Activated T-helper 2 cell treated with anti-CD3 and anti-CD28 coated beads, Interferon-gamma antibody, Interleukin-2, Interleukin-4, amounts not matched to agents 10 μg/mL and 5 μg/mL and 100 μg/mL, durations not matched to agents 14 hours and 24 hours and 36 hours (primary cell): Measurements from ENCODE around the gene SUFU. TPM values are rescaled to one million over a fixed set of nuclear protein-coding genes. Genes with fewer than 3 reads are reported as not detected.
"Not testable (repeated sequence)": the region's sequence is repeated elsewhere in the genome, so short reads cannot be mapped to it uniquely, and the experiment has no call there.

Source experiments
- DNase-seq: peaks from one replicate; pipeline ENCODE4 v3.0.0; 2021; ENCODE audit warnings: low spot score
- H3K27ac Mint-ChIP-seq: one replicate; pipeline ENCODE4 v1.8.0; 2021; ENCODE audit warnings: mixed read lengths
- H3K27me3 Mint-ChIP-seq: one replicate; pipeline ENCODE4 v1.8.0; 2021; ENCODE audit warnings: low read depth, mixed read lengths
- H3K36me3 Mint-ChIP-seq: one replicate; pipeline ENCODE4 v1.8.0; 2021; ENCODE audit warnings: low read depth, mixed read lengths
- H3K4me1 Mint-ChIP-seq: one replicate; pipeline ENCODE4 v1.8.0; 2021; ENCODE audit warnings: low read depth, mixed read lengths
- H3K4me3 Mint-ChIP-seq: one replicate; pipeline ENCODE4 v1.8.0; 2021; ENCODE audit warnings: low read depth, mild to moderate bottlenecking, moderate library complexity, mixed read lengths
- H3K9me3 Mint-ChIP-seq: one replicate; pipeline ENCODE4 v1.8.0; 2021; ENCODE audit warnings: mixed read lengths
- intact Hi-C: fragments of 100-400 bp; cut with micrococcal nuclease; formaldehyde crosslinking; loops from one replicate; pipeline ENCODE4 v1.15.1; 2023
- total RNA-seq: library from RNA; stranded (reverse); gene quantifications from 2 replicates; pipeline ENCODE4 v1.2.3, GENCODE V29; 2022

The SUFU gene
- total RNA-seq, 1 donor from 2014 or later, result 12.4 TPM

GRCh38 chr10:102492344-102492939 lies 11.3 kb upstream of the SUFU start:
- Mint-ChIP-seq H3K27me3 (no peaks in the 10 kb centered on the region), H3K36me3 (peaks cover 18% of the 10 kb centered on the region), H3K9me3 (no peaks in the 10 kb centered on the region), H3K27ac (no peak overlapping the region), H3K4me1 (peaks cover 3% of the 10 kb centered on the region), H3K4me3 (no peak overlapping the region)
- DNase-seq, result no peak
- intact Hi-C loops, result no loop called here

GRCh38 chr10:102492983-102493382 lies 10.8 kb upstream of the SUFU start:
- no peaks in the 10 kb centered on the region for H3K27me3 Mint-ChIP-seq
- no peaks in the 10 kb centered on the region for H3K9me3 Mint-ChIP-seq
- H3K36me3 Mint-ChIP-seq, result peaks cover 15% of the 10 kb centered on the region
- intact Hi-C loops, result no loop called here
- no peak for DNase-seq
- peaks cover 3% of the 10 kb centered on the region for H3K4me1 Mint-ChIP-seq
- no peak overlapping the region for H3K4me3 Mint-ChIP-seq
- no peak overlapping the region for H3K27ac Mint-ChIP-seq

- no peak overlapping the region for H3K4me3 Mint-ChIP-seq
- H3K4me1 Mint-ChIP-seq, result peaks cover 6% of the 10 kb centered on the region
- H3K36me3 Mint-ChIP-seq, result peaks cover 11% of the 10 kb centered on the region
- H3K9me3 Mint-ChIP-seq, result no peaks in the 10 kb centered on the region
- intact Hi-C loops, result no loop called here
- H3K27me3 Mint-ChIP-seq, result no peaks in the 10 kb centered on the region
- no peak overlapping the region for H3K27ac Mint-ChIP-seq
- DNase-seq, result no peak
These were observed 10.0 kb upstream of the SUFU start for GRCh38 chr10:102493771-102494170.

GRCh38 chr10:102497545-102497944 lies 6.2 kb upstream of the SUFU start:
- H3K27me3 Mint-ChIP-seq, result no peaks in the 10 kb centered on the region
- no peak overlapping the region for H3K27ac Mint-ChIP-seq
- H3K4me3 Mint-ChIP-seq, result no peak overlapping the region
- intact Hi-C loops, result no loop called here
- H3K9me3 Mint-ChIP-seq, result no peaks in the 10 kb centered on the region
- peaks cover 13% of the 10 kb centered on the region for H3K4me1 Mint-ChIP-seq
- peaks cover 3% of the 10 kb centered on the region for H3K36me3 Mint-ChIP-seq
- DNase-seq, result no peak

- no peak for DNase-seq
- no peak overlapping the region for H3K4me3 Mint-ChIP-seq
- intact Hi-C loops, result no loop called here
- H3K27ac Mint-ChIP-seq, result no peak overlapping the region
- no peaks in the 10 kb centered on the region for H3K27me3 Mint-ChIP-seq
- H3K36me3 Mint-ChIP-seq, result peaks cover 3% of the 10 kb centered on the region
- peaks cover 10% of the 10 kb centered on the region for H3K4me1 Mint-ChIP-seq
- H3K9me3 Mint-ChIP-seq, result no peaks in the 10 kb centered on the region
These were observed 4.4 kb upstream of the SUFU start for GRCh38 chr10:102499356-102499755.

GRCh38 chr10:102500686-102501085 lies 3.1 kb upstream of the SUFU start:
- H3K4me3 Mint-ChIP-seq, H3K27me3 Mint-ChIP-seq, H3K27ac Mint-ChIP-seq, H3K9me3 Mint-ChIP-seq, DNase-seq, intact Hi-C loops: not testable (repeated sequence)
- peaks cover 13% of the 10 kb centered on the region for H3K36me3 Mint-ChIP-seq
- peaks cover 19% of the 10 kb centered on the region for H3K4me1 Mint-ChIP-seq

GRCh38 chr10:102501201-102502028 lies 2.4 kb upstream of the SUFU start:
- Mint-ChIP-seq H3K36me3 (peaks cover 13% of the 10 kb centered on the region), H3K4me1 (peaks cover 19% of the 10 kb centered on the region)
- intact Hi-C loops, result loop anchor here (1.0 to 2.0 kb wide), 12 partner anchors 41 to 445 kb away; partner anchors contain the start of genes ARMH3, BORCS7, CUEDC2 and FBXL15

GRCh38 chr10:102502029-102502336 lies 1.8 kb upstream of the SUFU start:
- DNase-seq, result peak; percentile 98
- H3K4me1 Mint-ChIP-seq, result peaks cover 20% of the 10 kb centered on the region
- intact Hi-C loops, result loop anchor here (1.0 to 2.0 kb wide), 12 partner anchors 41 to 446 kb away; partner anchors contain the start of genes ARMH3, BORCS7, CUEDC2 and FBXL15
- H3K27me3 Mint-ChIP-seq, result no peaks in the 10 kb centered on the region
- peaks cover 17% of the 10 kb centered on the region for H3K36me3 Mint-ChIP-seq
- no peaks in the 10 kb centered on the region for H3K9me3 Mint-ChIP-seq
- no peak overlapping the region for H3K4me3 Mint-ChIP-seq
- no peak overlapping the region for H3K27ac Mint-ChIP-seq

More at GRCh38 chr10:102501201-102502028, 2.4 kb upstream of the SUFU start:
- Mint-ChIP-seq H3K9me3 (no peaks in the 10 kb centered on the region), H3K27ac (no peak overlapping the region), H3K27me3 (no peaks in the 10 kb centered on the region), H3K4me3 (no peak overlapping the region)
- DNase-seq, result no peak

GRCh38 chr10:102502337-102503151 lies 1.2 kb upstream of the SUFU start, which contains the start of gene ACTR1A:
Gene ACTR1A (minus strand): TSS chr10:102502712. CDS start chr10:102502647, 65 bp downstream.
- intact Hi-C loops, result loop anchor here (1.0 to 2.0 kb wide), 16 partner anchors 42 to 446 kb away; partner anchors contain the start of genes ARL3, ARMH3, BORCS7 and CUEDC2
- Mint-ChIP-seq H3K4me3 (no peak within 1 kb of the TSS), H3K9me3 (no peaks in the 10 kb centered on the region), H3K27ac (no peak within 1 kb of the TSS), H3K4me1 (peaks cover 22% of the 10 kb centered on the region), H3K27me3 (no peaks in the 10 kb centered on the region), H3K36me3 (peaks cover 21% of the 10 kb centered on the region)
- DNase-seq, result peak; percentile 94

- Mint-ChIP-seq H3K4me1 (peaks cover 18% of the 10 kb centered on the region), H3K27me3 (no peaks in the 10 kb centered on the region), H3K9me3 (no peaks in the 10 kb centered on the region), H3K36me3 (peaks cover 21% of the 10 kb centered on the region), H3K27ac (peak overlapping the region; percentile 77), H3K4me3 (no peak overlapping the region)
- DNase-seq, result peak; percentile 26
- intact Hi-C loops, result no loop called here
These were observed 605 bp downstream of the SUFU start for GRCh38 chr10:102504179-102504975.

- no peak overlapping the region for H3K4me3 Mint-ChIP-seq
- H3K36me3 Mint-ChIP-seq, result peaks cover 22% of the 10 kb centered on the region
- intact Hi-C loops, result no loop called here
- H3K9me3 Mint-ChIP-seq, result no peaks in the 10 kb centered on the region
- DNase-seq, result no peak
- no peak overlapping the region for H3K27ac Mint-ChIP-seq
- H3K27me3 Mint-ChIP-seq, result no peaks in the 10 kb centered on the region
- peaks cover 17% of the 10 kb centered on the region for H3K4me1 Mint-ChIP-seq
These were observed 1.2 kb downstream of the SUFU start for GRCh38 chr10:102504976-102505300.

GRCh38 chr10:102505462-102506115 lies 1.8 kb downstream of the SUFU start:
- DNase-seq, result no peak
- H3K9me3 Mint-ChIP-seq, result no peaks in the 10 kb centered on the region
- H3K36me3 Mint-ChIP-seq, result peaks cover 22% of the 10 kb centered on the region
- H3K4me1 Mint-ChIP-seq, result peaks cover 17% of the 10 kb centered on the region
- H3K27me3 Mint-ChIP-seq, result no peaks in the 10 kb centered on the region
- intact Hi-C loops, result no loop called here
- H3K4me3 Mint-ChIP-seq, result no peak overlapping the region
- H3K27ac Mint-ChIP-seq, result no peak overlapping the region
